ENCODE measurements around the gene VWA1. TPM values are rescaled to one million over a fixed set of nuclear protein-coding genes. Genes with fewer than 3 reads are reported as not detected.

The VWA1 gene
- total and polyA plus RNA-seq, 2 experiments from 2014 or later, result 7.2 to 31.5 TPM

DNA sequence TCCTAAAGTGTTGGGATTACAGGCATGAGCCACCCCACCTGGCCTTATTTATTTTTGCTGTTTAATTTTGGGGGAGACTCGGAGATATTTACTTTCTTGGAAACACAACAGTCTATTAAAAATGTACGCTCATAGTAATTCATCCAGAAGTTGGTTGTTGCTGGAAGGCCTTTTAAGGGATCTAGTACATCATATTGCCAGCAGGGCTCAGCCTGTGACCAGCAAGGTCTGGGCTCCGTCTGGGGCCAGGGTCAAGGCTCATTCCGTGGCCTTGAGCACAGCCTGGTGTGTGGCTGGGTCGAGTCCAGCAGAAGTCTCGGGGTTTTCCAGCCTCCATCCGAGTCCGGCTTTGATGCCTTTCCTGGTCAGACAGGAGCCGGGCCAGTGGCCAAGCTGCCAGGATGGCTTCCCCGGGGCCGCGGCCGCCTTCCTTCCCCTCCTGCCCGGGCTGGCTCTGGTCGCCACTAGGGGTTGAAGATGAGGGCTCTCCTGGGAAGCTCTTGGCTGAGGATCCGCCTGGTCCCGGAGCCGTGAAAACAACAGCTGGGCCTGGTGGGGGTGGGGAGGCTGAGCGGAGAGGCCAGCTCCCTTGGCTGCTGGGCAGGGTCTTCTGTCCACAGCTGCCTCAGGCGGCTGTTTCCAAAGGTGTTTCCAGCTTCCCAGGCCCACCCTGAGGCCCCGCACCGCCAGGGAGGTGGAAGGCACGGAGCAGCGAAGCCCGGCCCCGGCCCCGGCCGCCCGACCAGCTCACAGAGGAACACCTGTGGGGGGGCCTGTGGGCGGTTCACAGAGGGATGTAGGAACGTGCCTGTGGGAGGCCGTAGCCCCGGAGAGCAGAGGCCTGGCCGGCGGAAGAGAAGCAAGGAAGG is 5.1 kb upstream of the VWA1 start:
- H3K4me1 ChIP-seq (ENCODE audit: insufficient read depth), result peaks cover 50% of the 10 kb centered on the region

More for the DNA sequence above, 5.1 kb upstream of the VWA1 start:
- peak overlapping the region; percentile 68 for H3K4me2 ChIP-seq
- ATAC-seq (peak; percentile 10), DNase-seq (ENCODE audit: low spot score) (peak; percentile 74)
- peak overlapping the region; percentile 48; the same call in 1 of the 2 replicates for H3K27ac Mint-ChIP-seq
- no peaks in the 10 kb centered on the region for H3K79me2 ChIP-seq (replicated peaks; ENCODE audit: insufficient read depth)
- no peak overlapping the region for H2AFZ ChIP-seq
- H3K9me3 Mint-ChIP-seq, result peaks cover 10% of the 10 kb centered on the region
- H3K27me3 Mint-ChIP-seq (ENCODE audit: insufficient read depth, low read depth, poor library complexity), result peaks cover 24% of the 10 kb centered on the region
- 0 out of 2 replicates have a peak overlapping the region, but pooled peaks have one; percentile 28 for H3K4me3 ChIP-seq
- no peaks in the 10 kb centered on the region for H3K27me3 ChIP-seq (ENCODE audit: insufficient read depth)
- H3K27ac ChIP-seq (ENCODE audit: low read depth), result no peak overlapping the region; the same call in 1 of the 2 replicates
- peaks cover 47% of the 10 kb centered on the region for H3K4me1 Mint-ChIP-seq
- H3F3A ChIP-seq (replicated peaks; ENCODE audit: low read depth), result peaks cover 22% of the 10 kb centered on the region
- no peaks in the 10 kb centered on the region for H3K9me2 ChIP-seq (ENCODE audit: insufficient read depth)
- no peaks in the 10 kb centered on the region for H4K20me1 ChIP-seq (replicated peaks; ENCODE audit: insufficient read depth)
- H3K36me3 Mint-ChIP-seq (ENCODE audit: low read depth), result peaks cover 4% of the 10 kb centered on the region; the same call in 2 of the 3 replicates
- H3K36me3 ChIP-seq (ENCODE audit: insufficient read depth), result no peaks in the 10 kb centered on the region
- peak; percentile 9 to 32; a peak in 1 of 4 replicates for TF ChIP-seq CTCF (conservative IDR thresholded peaks at IDR 0.05; ENCODE audit: low read depth in 2 of 2)
- TF ChIP-seq, protein P1, sequence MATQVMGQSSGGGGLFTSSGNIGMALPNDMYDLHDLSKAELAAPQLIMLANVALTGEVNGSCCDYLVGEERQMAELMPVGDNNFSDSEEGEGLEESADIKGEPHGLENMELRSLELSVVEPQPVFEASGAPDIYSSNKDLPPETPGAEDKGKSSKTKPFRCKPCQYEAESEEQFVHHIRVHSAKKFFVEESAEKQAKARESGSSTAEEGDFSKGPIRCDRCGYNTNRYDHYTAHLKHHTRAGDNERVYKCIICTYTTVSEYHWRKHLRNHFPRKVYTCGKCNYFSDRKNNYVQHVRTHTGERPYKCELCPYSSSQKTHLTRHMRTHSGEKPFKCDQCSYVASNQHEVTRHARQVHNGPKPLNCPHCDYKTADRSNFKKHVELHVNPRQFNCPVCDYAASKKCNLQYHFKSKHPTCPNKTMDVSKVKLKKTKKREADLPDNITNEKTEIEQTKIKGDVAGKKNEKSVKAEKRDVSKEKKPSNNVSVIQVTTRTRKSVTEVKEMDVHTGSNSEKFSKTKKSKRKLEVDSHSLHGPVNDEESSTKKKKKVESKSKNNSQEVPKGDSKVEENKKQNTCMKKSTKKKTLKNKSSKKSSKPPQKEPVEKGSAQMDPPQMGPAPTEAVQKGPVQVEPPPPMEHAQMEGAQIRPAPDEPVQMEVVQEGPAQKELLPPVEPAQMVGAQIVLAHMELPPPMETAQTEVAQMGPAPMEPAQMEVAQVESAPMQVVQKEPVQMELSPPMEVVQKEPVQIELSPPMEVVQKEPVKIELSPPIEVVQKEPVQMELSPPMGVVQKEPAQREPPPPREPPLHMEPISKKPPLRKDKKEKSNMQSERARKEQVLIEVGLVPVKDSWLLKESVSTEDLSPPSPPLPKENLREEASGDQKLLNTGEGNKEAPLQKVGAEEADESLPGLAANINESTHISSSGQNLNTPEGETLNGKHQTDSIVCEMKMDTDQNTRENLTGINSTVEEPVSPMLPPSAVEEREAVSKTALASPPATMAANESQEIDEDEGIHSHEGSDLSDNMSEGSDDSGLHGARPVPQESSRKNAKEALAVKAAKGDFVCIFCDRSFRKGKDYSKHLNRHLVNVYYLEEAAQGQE (IDR thresholded peaks at IDR 0.05; ENCODE audit: unreplicated experiment), result no peak
- no peak for TF ChIP-seq ZNF114 (CRISPR knock-in tag; IDR thresholded peaks at IDR 0.05)
- H3K4me3 Mint-ChIP-seq, result no peak overlapping the region
